GM12878 (cell line): Measurements from ENCODE around the gene TIMM50. TPM values are rescaled to one million over a fixed set of nuclear protein-coding genes. Genes with fewer than 3 reads are reported as not detected.
A peak's percentile ranks its signal among the peaks of the same experiment; 100 is the strongest.

Source experiments
- JUND ChIP-seq: IDR thresholded peaks from 2 replicates; pipeline ENCODE4 v1.6.1; 2012; ENCODE audit warnings: low read depth, mild to moderate bottlenecking, low read length, improper control_type of control experiment, moderate library complexity
- RCOR1 ChIP-seq: conservative IDR thresholded peaks from 2 replicates; pipeline ENCODE4 v1.6.1; 2012; ENCODE audit warnings: low read depth, low read length, improper control_type of control experiment
- SMAD5 ChIP-seq: IDR thresholded peaks from 2 replicates; pipeline ENCODE4 v1.6.1; 2016; ENCODE audit warnings: antibody characterized with exemption, low read depth
- SPI1 ChIP-seq: IDR thresholded peaks from 2 replicates; pipeline ENCODE4 v1.6.1; 2011; ENCODE audit warnings: low read depth, mild to moderate bottlenecking, low read length, moderate library complexity, borderline replicate concordance; ENCODE audit not compliant: insufficient read depth
- SUZ12 ChIP-seq: fragments of 200-600 bp; sonication (generic); IDR thresholded peaks from one replicate; pipeline ENCODE4 v1.6.1; 2018; ENCODE audit warnings: antibody characterized with exemption, mild to moderate bottlenecking; ENCODE audit not compliant: unreplicated experiment
- YY1 ChIP-seq: IDR thresholded peaks from 2 replicates; pipeline ENCODE4 v1.6.1; 2011; ENCODE audit warnings: low read depth, mild to moderate bottlenecking, low read length
- polyA plus RNA-seq, 11 experiments: library from polyadenylated mRNA; depleted of rRNA in 4 of 11; unstranded in 6 of 11; stranded (reverse) in 5 of 11; fragments of >200 nt; fragmentation: Nextera tagmentation in 4 of 11; fragmentation: Illumina TruSeq in 1 of 11; extraction: Ambion mirVana in 4 of 11; extraction: Trizol in 1 of 11; gene quantifications; 1 replicate in 1 of 11; 2 replicates in 10 of 11; pipeline versions ENCODE4 v1.2.1 to v1.2.3, GENCODE V29; 2011 to 2016; ENCODE audit warnings: inconsistent platforms in 2 of 11, missing spikeins in 2 of 11, low read depth in 1 of 11
- total RNA-seq, 4 experiments: library from RNA; depleted of rRNA in 3 of 4; stranded (reverse); fragments of >200 nt in 3 of 4; fragmentation: Illumina TruSeq in 1 of 4; extraction: Trizol in 1 of 4; gene quantifications; 2 replicates each; pipeline versions ENCODE4 v1.2.1 to v1.2.3, GENCODE V29; 2013 to 2021
- TF ChIP-seq, protein P1 (sequence below): fragments of 450-650 bp; formaldehyde crosslinking; IDR thresholded peaks from 2 replicates; pipeline ENCODE4 v1.5.0; 2022; ENCODE audit warnings: mild to moderate bottlenecking, missing genetic modification characterization
- TF ChIP-seq, protein P2 (sequence below): IDR thresholded peaks from 2 replicates; pipeline ENCODE4 v1.6.1; 2012; ENCODE audit warnings: mild to moderate bottlenecking, low read depth, low read length
- TF ChIP-seq, protein P3 (sequence below): fragments of 450-650 bp; IDR thresholded peaks from 2 replicates; pipeline ENCODE4 v1.6.1; 2017; ENCODE audit warnings: mild to moderate bottlenecking, moderate library complexity
- TF ChIP-seq, protein P4 (sequence below): fragments of 450-650 bp; IDR thresholded peaks from 2 replicates; pipeline ENCODE4 v1.6.1; 2016; ENCODE audit warnings: mild to moderate bottlenecking
- TF ChIP-seq, protein P5 (sequence below): fragments of 450-650 bp; IDR thresholded peaks from 2 replicates; pipeline ENCODE4 v1.6.1; 2016; ENCODE audit warnings: mild to moderate bottlenecking, moderate library complexity, borderline replicate concordance

Gene TIMM50
- total and polyA plus RNA-seq, 10 of the 15 experiments (the other 5 are each of a cell fraction or from before 2014, with no cell fraction given), result 15.6 to 146 (median 101) TPM

DNA sequence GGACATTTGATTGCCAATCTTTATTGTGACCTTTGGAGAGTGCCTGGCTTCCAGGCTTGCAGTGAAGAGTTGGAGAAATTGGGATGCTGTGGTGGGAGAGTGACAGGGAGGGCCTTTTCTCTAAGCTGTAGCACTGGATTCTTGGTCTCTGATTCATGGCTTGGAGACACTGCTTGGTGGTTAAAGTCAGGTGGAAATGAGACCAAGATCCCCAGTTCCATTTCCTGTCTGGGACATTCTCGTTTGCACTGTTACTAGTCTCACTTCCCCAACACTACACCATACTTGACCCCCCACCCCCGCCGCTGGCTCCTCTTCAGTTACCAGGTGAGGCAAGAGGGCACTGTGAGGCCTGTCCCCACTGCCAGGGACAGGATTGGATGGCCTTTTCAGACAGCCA is 32.4 kb upstream of the TIMM50 start (continued):
- TF ChIP-seq, protein P1, sequence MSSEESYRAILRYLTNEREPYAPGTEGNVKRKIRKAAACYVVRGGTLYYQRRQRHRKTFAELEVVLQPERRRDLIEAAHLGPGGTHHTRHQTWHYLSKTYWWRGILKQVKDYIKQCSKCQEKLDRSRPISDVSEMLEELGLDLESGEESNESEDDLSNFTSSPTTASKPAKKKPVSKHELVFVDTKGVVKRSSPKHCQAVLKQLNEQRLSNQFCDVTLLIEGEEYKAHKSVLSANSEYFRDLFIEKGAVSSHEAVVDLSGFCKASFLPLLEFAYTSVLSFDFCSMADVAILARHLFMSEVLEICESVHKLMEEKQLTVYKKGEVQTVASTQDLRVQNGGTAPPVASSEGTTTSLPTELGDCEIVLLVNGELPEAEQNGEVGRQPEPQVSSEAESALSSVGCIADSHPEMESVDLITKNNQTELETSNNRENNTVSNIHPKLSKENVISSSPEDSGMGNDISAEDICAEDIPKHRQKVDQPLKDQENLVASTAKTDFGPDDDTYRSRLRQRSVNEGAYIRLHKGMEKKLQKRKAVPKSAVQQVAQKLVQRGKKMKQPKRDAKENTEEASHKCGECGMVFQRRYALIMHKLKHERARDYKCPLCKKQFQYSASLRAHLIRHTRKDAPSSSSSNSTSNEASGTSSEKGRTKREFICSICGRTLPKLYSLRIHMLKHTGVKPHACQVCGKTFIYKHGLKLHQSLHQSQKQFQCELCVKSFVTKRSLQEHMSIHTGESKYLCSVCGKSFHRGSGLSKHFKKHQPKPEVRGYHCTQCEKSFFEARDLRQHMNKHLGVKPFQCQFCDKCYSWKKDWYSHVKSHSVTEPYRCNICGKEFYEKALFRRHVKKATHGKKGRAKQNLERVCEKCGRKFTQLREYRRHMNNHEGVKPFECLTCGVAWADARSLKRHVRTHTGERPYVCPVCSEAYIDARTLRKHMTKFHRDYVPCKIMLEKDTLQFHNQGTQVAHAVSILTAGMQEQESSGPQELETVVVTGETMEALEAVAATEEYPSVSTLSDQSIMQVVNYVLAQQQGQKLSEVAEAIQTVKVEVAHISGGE, result no peak
- no peak for TF ChIP-seq SUZ12
- TF ChIP-seq RCOR1, result no peak
- TF ChIP-seq, protein P2, sequence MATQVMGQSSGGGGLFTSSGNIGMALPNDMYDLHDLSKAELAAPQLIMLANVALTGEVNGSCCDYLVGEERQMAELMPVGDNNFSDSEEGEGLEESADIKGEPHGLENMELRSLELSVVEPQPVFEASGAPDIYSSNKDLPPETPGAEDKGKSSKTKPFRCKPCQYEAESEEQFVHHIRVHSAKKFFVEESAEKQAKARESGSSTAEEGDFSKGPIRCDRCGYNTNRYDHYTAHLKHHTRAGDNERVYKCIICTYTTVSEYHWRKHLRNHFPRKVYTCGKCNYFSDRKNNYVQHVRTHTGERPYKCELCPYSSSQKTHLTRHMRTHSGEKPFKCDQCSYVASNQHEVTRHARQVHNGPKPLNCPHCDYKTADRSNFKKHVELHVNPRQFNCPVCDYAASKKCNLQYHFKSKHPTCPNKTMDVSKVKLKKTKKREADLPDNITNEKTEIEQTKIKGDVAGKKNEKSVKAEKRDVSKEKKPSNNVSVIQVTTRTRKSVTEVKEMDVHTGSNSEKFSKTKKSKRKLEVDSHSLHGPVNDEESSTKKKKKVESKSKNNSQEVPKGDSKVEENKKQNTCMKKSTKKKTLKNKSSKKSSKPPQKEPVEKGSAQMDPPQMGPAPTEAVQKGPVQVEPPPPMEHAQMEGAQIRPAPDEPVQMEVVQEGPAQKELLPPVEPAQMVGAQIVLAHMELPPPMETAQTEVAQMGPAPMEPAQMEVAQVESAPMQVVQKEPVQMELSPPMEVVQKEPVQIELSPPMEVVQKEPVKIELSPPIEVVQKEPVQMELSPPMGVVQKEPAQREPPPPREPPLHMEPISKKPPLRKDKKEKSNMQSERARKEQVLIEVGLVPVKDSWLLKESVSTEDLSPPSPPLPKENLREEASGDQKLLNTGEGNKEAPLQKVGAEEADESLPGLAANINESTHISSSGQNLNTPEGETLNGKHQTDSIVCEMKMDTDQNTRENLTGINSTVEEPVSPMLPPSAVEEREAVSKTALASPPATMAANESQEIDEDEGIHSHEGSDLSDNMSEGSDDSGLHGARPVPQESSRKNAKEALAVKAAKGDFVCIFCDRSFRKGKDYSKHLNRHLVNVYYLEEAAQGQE, result no peak
- TF ChIP-seq, protein P3, sequence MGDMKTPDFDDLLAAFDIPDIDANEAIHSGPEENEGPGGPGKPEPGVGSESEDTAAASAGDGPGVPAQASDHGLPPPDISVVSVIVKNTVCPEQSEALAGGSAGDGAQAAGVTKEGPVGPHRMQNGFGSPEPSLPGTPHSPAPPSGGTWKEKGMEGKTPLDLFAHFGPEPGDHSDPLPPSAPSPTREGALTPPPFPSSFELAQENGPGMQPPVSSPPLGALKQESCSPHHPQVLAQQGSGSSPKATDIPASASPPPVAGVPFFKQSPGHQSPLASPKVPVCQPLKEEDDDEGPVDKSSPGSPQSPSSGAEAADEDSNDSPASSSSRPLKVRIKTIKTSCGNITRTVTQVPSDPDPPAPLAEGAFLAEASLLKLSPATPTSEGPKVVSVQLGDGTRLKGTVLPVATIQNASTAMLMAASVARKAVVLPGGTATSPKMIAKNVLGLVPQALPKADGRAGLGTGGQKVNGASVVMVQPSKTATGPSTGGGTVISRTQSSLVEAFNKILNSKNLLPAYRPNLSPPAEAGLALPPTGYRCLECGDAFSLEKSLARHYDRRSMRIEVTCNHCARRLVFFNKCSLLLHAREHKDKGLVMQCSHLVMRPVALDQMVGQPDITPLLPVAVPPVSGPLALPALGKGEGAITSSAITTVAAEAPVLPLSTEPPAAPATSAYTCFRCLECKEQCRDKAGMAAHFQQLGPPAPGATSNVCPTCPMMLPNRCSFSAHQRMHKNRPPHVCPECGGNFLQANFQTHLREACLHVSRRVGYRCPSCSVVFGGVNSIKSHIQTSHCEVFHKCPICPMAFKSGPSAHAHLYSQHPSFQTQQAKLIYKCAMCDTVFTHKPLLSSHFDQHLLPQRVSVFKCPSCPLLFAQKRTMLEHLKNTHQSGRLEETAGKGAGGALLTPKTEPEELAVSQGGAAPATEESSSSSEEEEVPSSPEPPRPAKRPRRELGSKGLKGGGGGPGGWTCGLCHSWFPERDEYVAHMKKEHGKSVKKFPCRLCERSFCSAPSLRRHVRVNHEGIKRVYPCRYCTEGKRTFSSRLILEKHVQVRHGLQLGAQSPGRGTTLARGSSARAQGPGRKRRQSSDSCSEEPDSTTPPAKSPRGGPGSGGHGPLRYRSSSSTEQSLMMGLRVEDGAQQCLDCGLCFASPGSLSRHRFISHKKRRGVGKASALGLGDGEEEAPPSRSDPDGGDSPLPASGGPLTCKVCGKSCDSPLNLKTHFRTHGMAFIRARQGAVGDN, result no peak
- TF ChIP-seq, protein P4, sequence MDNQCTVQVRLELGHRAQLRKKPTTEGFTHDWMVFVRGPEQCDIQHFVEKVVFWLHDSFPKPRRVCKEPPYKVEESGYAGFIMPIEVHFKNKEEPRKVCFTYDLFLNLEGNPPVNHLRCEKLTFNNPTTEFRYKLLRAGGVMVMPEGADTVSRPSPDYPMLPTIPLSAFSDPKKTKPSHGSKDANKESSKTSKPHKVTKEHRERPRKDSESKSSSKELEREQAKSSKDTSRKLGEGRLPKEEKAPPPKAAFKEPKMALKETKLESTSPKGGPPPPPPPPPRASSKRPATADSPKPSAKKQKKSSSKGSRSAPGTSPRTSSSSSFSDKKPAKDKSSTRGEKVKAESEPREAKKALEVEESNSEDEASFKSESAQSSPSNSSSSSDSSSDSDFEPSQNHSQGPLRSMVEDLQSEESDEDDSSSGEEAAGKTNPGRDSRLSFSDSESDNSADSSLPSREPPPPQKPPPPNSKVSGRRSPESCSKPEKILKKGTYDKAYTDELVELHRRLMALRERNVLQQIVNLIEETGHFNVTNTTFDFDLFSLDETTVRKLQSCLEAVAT, result no peak; the same call in 1 of the 2 replicates
- TF ChIP-seq, protein P5, sequence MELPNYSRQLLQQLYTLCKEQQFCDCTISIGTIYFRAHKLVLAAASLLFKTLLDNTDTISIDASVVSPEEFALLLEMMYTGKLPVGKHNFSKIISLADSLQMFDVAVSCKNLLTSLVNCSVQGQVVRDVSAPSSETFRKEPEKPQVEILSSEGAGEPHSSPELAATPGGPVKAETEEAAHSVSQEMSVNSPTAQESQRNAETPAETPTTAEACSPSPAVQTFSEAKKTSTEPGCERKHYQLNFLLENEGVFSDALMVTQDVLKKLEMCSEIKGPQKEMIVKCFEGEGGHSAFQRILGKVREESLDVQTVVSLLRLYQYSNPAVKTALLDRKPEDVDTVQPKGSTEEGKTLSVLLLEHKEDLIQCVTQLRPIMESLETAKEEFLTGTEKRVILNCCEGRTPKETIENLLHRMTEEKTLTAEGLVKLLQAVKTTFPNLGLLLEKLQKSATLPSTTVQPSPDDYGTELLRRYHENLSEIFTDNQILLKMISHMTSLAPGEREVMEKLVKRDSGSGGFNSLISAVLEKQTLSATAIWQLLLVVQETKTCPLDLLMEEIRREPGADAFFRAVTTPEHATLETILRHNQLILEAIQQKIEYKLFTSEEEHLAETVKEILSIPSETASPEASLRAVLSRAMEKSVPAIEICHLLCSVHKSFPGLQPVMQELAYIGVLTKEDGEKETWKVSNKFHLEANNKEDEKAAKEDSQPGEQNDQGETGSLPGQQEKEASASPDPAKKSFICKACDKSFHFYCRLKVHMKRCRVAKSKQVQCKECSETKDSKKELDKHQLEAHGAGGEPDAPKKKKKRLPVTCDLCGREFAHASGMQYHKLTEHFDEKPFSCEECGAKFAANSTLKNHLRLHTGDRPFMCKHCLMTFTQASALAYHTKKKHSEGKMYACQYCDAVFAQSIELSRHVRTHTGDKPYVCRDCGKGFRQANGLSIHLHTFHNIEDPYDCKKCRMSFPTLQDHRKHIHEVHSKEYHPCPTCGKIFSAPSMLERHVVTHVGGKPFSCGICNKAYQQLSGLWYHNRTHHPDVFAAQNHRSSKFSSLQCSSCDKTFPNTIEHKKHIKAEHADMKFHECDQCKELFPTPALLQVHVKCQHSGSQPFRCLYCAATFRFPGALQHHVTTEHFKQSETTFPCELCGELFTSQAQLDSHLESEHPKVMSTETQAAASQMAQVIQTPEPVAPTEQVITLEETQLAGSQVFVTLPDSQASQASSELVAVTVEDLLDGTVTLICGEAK, result no peak
- no peak for TF ChIP-seq JUND
- no peak for TF ChIP-seq SMAD5
- TF ChIP-seq YY1, result no peak
- peak; percentile 92 for TF ChIP-seq SPI1
